HG02642 (cell line): ENCODE results near the gene MATCAP1.

Experiments used
- ATAC-seq: cut with Tn5 transposase; IDR thresholded peaks from one replicate; pipeline ENCODE4 v1.9.1; 2021; ENCODE audit warnings: mild to moderate bottlenecking; ENCODE audit not compliant: unreplicated experiment, poor library complexity

Gene MATCAP1

GRCh38 chr16:67208154-67208896 lies 24.6 kb upstream of the MATCAP1 start:
- ATAC-seq, result no peak

GRCh38 chr16:67207249-67208091 lies 23.7 kb upstream of the MATCAP1 start:
- no peak for ATAC-seq

DNA sequence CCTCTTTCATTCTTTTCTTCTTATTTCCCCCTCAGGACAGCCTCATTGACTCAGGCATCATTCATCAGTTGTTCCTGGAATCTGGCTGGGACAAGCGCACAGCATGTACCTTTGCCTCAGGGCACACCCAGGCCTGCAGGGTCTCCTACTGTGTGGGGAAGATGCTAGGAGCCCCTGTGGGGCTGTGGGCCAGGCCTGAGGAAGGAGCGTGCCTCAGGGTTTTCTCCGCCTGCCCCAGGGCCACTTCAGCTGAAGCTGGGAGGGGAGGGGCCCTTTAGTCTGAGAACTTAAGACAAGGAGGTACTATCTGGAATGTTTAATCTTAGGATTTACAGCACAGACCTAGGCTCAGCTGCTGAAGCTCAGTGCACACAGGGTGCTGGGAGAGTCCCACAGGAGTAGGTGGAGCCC lies 23.1 kb upstream of the MATCAP1 start:
- ATAC-seq, result no peak

DNA sequence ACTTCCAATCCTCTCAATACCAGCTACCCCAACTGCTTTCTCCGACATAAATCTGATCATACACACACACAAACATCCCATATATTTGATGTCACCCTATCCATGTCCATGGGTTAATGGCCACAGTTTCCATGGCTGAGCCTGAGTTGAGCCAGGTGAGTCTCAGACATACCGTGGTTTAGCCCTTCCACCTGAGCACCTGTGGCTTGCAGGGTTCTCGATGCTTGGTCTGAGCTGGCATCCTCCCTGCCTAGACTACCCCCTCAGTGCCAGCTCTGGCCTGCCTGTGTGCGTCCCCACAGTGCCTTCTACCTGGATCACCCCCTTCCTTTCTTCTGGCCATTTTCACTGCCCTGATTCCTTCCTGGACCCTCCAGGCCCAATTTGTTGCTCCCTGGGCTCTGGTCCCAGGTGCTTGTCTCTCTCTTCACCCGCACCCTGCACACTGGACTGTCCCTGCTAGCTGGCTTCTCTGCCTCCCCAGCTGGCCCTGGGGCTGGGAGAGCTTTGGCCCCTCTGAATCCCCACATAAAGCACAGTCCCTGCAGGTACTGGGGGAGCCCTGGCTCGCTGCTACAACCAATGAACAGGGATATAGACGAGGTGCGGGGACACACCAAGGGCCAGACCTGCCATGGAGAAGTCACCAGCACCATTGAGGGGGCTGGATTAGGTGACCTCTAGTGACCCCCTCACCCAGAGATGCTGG lies 22.5 kb upstream of the MATCAP1 start:
- ATAC-seq, result no peak

DNA sequence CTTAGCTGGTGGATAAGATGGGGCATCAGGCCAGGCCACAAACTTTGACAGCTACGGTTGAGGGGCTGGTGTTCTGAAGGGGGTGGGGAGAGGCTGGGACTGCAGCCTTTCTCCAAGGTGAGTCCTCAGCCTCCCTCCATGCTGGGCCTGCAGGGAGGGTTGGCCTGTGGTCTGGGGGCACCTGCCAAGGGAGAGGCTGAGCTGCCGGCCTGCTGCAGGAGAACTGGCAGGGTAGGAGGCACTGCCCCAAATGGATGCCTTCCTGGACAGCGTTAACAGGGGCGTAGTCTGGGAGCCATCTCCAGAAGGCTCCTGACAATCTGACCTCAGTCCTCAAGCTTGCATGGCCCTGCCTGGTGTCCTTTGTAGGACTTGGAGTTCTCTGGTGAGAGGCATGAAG lies 20.3 kb upstream of the MATCAP1 start:
- ATAC-seq, result no peak

GRCh38 chr16:67202956-67203493 lies 19.3 kb upstream of the MATCAP1 start:
- ATAC-seq, result no peak

GRCh38 chr16:67202426-67202825 lies 18.7 kb upstream of the MATCAP1 start:
- no peak for ATAC-seq

- ATAC-seq, result no peak
Observed at GRCh38 chr16:67201411-67202345, 17.9 kb upstream of the MATCAP1 start.

- no peak for ATAC-seq
Observed at GRCh38 chr16:67200491-67200890, 16.7 kb upstream of the MATCAP1 start.

GRCh38 chr16:67199808-67200198 lies 16.0 kb upstream of the MATCAP1 start:
- no peak for ATAC-seq

DNA sequence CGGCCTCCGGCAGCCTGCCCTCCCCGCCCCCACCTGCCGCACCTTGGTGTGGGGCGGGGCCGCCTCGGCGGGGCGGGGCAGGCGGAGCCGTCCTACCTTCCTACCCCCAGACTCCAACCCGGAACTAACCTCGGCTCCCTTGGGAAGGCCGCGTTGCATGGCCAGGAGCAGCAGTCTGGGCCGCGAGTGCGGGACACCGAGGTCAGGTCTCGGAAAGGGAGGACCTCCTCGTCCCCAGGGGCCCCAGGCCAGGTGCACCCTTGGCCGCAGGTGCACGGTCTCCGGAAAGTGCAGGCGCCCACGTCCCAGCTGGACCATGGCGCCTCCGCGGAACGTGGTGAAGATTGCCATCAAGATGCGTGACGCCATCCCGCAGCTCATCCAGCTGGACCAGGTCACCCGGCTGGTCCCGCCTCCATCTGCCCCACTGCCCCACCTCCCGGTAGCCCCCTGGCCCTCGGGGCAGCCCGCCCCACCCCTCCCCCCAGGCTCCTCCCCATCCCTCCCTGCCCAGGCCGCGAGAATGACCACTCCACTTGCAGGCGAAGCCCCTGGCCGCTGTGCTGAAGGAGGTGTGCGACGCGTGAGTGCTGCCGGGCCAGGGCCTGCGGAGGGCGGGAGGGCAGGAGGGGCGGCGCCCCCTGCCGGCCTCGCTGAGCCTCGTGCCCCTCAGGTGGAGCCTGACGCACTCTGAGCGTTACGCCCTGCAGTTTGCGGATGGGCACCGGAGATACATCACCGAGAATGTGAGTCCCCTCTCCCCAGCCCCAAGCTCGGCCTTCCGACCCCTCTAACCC lies 15.4 kb upstream of the MATCAP1 start, which contains the start of gene ELMO3:
TSS of gene ELMO3 (plus strand) at position 121 of the 797 bp plus-strand sequence. CDS start at position 317, 196 bp downstream.
- no peak for ATAC-seq

GRCh38 chr16:67198238-67198734 lies 14.5 kb upstream of the MATCAP1 start:
- no peak for ATAC-seq

DNA sequence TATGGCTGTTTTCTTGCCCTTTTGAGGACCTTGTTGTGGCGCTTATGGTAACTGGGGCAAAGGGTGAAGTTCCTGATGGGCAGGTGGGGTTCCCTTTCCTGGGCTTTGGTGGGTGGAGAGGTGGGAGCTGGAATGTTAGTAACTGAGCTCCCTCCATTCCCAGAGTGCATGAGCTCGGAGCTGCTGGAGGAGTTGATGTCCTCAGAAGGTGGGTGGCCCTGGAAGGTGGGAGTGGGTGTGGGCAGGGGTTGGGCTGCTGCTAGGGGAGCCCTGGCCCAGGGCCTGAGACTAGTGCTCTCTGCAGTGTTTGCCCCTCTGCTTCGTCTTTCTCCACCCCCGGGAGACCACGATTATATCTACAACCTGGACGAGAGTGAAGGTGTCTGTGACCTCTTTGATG lies 13.9 kb upstream of the MATCAP1 start:
- ATAC-seq, result no peak

DNA sequence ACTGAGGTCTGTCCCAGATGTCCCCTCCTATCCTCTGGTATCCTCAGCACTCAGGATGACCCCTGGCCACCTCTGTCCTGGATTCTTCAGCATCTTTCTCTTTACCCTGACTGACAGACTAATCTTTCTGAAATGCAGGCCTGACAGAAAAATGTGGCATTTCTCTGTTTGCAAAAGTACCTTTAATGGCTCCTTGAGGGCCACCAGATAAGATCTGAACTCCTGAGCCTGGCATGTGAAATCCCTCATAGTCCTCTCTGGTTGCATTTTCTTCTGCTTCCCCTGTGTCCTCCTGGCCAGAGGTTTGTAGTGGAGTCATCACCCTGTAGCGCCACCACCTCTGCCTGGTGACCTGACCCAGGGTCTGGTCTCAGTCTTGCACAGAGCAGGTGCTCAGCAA lies 13.1 kb upstream of the MATCAP1 start:
- ATAC-seq, result no peak

DNA sequence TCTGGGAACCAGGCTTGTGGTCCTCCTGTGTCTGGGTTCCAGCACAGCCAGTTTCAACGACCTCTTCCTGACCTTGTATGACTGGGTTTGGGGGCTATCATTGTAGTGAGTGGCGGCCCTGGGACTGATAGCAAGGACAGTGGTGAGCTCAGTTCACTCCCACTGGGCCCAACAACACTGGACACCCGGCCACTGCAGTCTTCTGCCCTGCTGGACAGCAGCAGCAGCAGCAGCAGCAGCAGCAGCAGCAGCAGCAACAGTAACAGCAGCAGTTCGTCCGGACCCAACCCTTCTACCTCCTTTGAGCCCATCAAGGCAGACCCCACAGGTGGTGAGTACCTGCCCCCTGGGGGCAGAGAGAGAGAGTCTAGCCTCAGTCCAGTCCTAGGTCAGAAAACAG lies 11.9 kb upstream of the MATCAP1 start:
- ATAC-seq, result no peak

- no peak for ATAC-seq
Observed at GRCh38 chr16:67194260-67194659, 10.5 kb upstream of the MATCAP1 start.

DNA sequence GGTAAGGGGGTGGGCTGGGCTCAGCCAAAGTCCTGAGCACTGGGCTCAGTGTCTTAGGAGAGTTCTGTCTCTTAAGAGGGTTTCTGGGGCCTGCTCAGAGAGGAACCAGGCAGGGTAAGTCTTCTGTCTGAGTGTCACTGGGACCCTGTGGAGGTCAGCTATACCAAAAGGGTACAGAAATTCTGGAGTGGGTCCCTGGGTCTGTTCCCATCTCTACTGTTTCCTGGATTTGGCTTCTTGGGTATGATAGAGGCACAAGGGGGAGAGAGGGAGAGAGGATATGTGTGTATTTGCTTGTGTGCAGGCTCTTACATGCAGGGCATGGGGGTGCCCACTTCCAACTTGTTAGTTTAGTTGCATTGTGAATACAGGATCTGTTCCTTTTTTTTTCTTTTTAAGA lies 9.8 kb upstream of the MATCAP1 start:
- ATAC-seq, result no peak

DNA sequence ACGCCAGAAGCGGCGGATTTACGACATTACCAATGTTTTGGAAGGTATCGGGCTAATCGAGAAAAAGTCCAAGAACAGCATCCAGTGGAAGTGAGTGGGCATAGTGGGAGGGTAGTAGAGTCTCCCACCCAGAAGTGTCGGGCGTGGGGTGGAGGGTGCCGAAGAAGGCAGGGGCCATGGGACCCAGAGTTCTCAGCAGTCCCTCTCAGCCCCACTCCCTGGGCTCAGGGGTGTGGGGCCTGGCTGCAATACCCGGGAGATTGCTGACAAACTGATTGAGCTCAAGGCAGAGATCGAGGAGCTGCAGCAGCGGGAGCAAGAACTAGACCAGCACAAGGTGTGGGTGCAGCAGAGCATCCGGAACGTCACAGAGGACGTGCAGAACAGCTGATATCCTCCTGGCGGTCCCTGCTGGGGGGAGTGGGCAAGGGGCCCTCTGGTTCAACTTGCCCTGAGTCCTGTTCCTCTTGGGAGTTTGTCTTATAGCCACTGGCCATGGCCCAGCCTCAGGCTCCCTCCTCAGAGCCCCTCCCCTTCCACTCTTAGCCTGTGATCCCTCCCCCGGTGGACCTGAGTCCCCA lies 9.1 kb upstream of the MATCAP1 start:
- no peak for ATAC-seq
